ENCODE measurements around the gene BST1.

BST1 gene

DNA sequence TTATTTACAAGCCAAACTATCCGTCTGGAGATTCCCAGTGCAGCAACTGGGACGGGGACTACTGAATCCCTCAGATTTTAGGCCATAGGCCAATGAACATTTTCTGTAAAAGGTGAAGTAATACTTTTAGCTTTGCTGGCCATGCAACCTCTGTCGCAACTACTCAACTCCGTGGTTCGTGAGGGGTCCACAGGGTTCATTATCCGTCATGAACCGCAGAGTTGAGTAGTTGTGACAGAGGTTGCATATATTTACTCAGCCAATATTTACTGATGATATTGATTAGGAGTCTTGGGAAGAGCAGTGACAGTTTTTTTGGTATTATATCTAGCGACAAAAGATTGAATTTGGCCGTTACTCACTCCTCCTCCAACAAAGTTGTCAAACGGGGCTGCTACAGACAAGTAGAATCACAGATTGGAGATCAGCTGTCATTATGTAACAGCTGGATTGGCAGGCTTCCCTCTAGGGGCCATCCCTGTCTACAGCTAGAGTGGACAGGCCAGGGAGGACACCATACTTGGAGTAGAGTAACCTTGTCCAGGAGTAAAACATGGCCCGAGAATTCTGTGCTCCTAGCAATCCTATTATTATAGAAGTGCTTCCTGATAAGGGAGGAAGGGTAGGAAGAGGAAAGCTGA, 38.0 kb downstream of the BST1 start:
- H3K4me3 ChIP-seq (replicated peaks; ENCODE audit: insufficient read depth, low read length) = no peak overlapping the region
- DNase-seq (ENCODE audit: low read depth in 1 of 2, low spot score in 1 of 2) = no peak
- no peak overlapping the region for H3K27ac ChIP-seq (replicated peaks)
- TF ChIP-seq POLR2AphosphoS5 (IDR thresholded peaks at IDR 0.05; ENCODE audit: low read depth) = no peak
- no peak for TF ChIP-seq GABPA (IDR thresholded peaks at IDR 0.05; ENCODE audit: low read depth)
- TF ChIP-seq, protein P1, sequence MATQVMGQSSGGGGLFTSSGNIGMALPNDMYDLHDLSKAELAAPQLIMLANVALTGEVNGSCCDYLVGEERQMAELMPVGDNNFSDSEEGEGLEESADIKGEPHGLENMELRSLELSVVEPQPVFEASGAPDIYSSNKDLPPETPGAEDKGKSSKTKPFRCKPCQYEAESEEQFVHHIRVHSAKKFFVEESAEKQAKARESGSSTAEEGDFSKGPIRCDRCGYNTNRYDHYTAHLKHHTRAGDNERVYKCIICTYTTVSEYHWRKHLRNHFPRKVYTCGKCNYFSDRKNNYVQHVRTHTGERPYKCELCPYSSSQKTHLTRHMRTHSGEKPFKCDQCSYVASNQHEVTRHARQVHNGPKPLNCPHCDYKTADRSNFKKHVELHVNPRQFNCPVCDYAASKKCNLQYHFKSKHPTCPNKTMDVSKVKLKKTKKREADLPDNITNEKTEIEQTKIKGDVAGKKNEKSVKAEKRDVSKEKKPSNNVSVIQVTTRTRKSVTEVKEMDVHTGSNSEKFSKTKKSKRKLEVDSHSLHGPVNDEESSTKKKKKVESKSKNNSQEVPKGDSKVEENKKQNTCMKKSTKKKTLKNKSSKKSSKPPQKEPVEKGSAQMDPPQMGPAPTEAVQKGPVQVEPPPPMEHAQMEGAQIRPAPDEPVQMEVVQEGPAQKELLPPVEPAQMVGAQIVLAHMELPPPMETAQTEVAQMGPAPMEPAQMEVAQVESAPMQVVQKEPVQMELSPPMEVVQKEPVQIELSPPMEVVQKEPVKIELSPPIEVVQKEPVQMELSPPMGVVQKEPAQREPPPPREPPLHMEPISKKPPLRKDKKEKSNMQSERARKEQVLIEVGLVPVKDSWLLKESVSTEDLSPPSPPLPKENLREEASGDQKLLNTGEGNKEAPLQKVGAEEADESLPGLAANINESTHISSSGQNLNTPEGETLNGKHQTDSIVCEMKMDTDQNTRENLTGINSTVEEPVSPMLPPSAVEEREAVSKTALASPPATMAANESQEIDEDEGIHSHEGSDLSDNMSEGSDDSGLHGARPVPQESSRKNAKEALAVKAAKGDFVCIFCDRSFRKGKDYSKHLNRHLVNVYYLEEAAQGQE (IDR thresholded peaks at IDR 0.05; ENCODE audit: insufficient replicate concordance, low read depth) = no peak
- no peak for TF ChIP-seq SPI1 (IDR thresholded peaks at IDR 0.05; ENCODE audit: borderline replicate concordance, low read depth)
- TF ChIP-seq, protein P2, sequence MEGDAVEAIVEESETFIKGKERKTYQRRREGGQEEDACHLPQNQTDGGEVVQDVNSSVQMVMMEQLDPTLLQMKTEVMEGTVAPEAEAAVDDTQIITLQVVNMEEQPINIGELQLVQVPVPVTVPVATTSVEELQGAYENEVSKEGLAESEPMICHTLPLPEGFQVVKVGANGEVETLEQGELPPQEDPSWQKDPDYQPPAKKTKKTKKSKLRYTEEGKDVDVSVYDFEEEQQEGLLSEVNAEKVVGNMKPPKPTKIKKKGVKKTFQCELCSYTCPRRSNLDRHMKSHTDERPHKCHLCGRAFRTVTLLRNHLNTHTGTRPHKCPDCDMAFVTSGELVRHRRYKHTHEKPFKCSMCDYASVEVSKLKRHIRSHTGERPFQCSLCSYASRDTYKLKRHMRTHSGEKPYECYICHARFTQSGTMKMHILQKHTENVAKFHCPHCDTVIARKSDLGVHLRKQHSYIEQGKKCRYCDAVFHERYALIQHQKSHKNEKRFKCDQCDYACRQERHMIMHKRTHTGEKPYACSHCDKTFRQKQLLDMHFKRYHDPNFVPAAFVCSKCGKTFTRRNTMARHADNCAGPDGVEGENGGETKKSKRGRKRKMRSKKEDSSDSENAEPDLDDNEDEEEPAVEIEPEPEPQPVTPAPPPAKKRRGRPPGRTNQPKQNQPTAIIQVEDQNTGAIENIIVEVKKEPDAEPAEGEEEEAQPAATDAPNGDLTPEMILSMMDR (IDR thresholded peaks at IDR 0.05; ENCODE audit: insufficient read depth, low read length) = no peak
- H3K27me3 ChIP-seq (ENCODE audit: insufficient read depth, poor library complexity, severe bottlenecking) = no peaks in the 10 kb centered on the region

DNA sequence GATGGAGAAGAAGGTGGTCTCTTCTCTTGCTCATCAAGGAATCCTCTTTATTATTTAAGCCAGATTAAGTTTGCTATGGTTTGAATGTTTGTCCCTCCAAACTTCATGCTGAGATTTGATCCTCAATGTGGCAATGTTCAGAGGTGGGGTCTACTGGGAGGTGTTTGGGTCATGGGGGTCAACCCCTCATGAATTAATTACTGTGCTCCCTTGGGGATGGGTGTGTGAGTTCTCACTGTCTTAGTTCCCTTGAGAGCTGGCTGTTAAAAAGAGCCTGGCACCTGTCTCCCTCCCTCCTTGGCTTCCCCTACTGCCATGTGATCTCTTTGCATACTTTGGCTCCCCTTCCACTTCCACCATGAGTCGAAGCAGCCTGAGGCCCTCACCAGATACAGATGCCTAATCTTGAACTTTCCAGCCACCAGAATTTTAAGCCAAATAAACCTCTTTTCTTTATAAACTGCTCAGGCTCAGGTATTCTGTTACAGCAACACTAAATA, 39.3 kb downstream of the BST1 start:
- no peak for DNase-seq (ENCODE audit: low read depth in 1 of 2, low spot score in 1 of 2)
- no peak overlapping the region for H3K4me3 ChIP-seq (replicated peaks; ENCODE audit: insufficient read depth, low read length)
- TF ChIP-seq GABPA (IDR thresholded peaks at IDR 0.05; ENCODE audit: low read depth) (no peak), SPI1 (IDR thresholded peaks at IDR 0.05; ENCODE audit: borderline replicate concordance, low read depth) (no peak), POLR2AphosphoS5 (IDR thresholded peaks at IDR 0.05; ENCODE audit: low read depth) (no peak)
- TF ChIP-seq, protein P1 (IDR thresholded peaks at IDR 0.05; ENCODE audit: insufficient replicate concordance, low read depth) = no peak
- TF ChIP-seq, protein P2 (IDR thresholded peaks at IDR 0.05; ENCODE audit: insufficient read depth, low read length) = no peak
- no peak overlapping the region for H3K27ac ChIP-seq (replicated peaks)
- no peaks in the 10 kb centered on the region for H3K27me3 ChIP-seq (ENCODE audit: insufficient read depth, poor library complexity, severe bottlenecking)

DNA sequence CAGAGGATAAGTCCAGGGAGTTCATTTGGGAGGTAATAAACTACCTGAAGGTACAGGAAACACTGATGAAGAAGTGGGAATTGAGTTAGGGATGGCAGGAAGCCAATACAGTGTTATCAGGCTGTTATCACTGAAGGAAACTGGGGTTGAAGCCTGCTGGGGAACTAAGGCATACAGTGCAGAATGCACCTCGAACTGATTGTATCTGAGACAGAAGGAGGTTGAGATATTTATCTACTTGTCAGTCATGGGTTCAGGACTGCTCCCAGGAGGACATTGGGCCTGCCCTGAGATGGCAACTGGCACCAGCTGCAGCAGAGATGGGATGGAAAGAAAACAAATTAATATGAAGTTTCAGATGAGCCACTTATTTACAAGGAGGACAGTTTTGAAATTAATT, 39.8 kb downstream of the BST1 start:
- no peaks in the 10 kb centered on the region for H3K27me3 ChIP-seq (ENCODE audit: insufficient read depth, poor library complexity, severe bottlenecking)
- TF ChIP-seq, protein P2 (IDR thresholded peaks at IDR 0.05; ENCODE audit: insufficient read depth, low read length) = no peak
- TF ChIP-seq, protein P1 (IDR thresholded peaks at IDR 0.05; ENCODE audit: insufficient replicate concordance, low read depth) = no peak
- no peak for TF ChIP-seq SPI1 (IDR thresholded peaks at IDR 0.05; ENCODE audit: borderline replicate concordance, low read depth)
- no peak for TF ChIP-seq POLR2AphosphoS5 (IDR thresholded peaks at IDR 0.05; ENCODE audit: low read depth)
- TF ChIP-seq GABPA (IDR thresholded peaks at IDR 0.05; ENCODE audit: low read depth) = no peak
- no peak overlapping the region for H3K4me3 ChIP-seq (replicated peaks; ENCODE audit: insufficient read depth, low read length)

More for the DNA sequence above, 39.8 kb downstream of the BST1 start:
- no peak overlapping the region for H3K27ac ChIP-seq (replicated peaks)
- DNase-seq (ENCODE audit: low read depth in 1 of 2, low spot score in 1 of 2) = no peak

All from HL-60 (cell line).